Right hindlimb (tissue), 1 donor: ENCODE measurements around the gene CAPN10.

Experiments
- DNase-seq: peaks from one replicate; pipeline ENCODE4 v3.0.0-alpha.2; 2018

The CAPN10 gene

GRCh38 chr2:240642061-240642805 lies 55.7 kb downstream of the CAPN10 start:
- DNase-seq: no peak

GRCh38 chr2:240642806-240643092 lies 56.2 kb downstream of the CAPN10 start:
- DNase-seq: no peak

- no peak for DNase-seq
Observed at GRCh38 chr2:240643093-240643810, 56.7 kb downstream of the CAPN10 start.

GRCh38 chr2:240643811-240644150 lies 57.2 kb downstream of the CAPN10 start:
- no peak for DNase-seq

- no peak for DNase-seq
Observed at GRCh38 chr2:240644171-240644651, 57.7 kb downstream of the CAPN10 start.

- DNase-seq: no peak
Observed at GRCh38 chr2:240644859-240645301, 58.3 kb downstream of the CAPN10 start.

- no peak for DNase-seq
Observed at GRCh38 chr2:240645346-240645745, 58.8 kb downstream of the CAPN10 start.

GRCh38 chr2:240645801-240646175 lies 59.3 kb downstream of the CAPN10 start:
- DNase-seq: no peak

- no peak for DNase-seq
Observed at GRCh38 chr2:240646176-240646899, 59.8 kb downstream of the CAPN10 start.

GRCh38 chr2:240646900-240647502 lies 60.5 kb downstream of the CAPN10 start:
- DNase-seq: no peak

GRCh38 chr2:240647503-240648154 lies 61.1 kb downstream of the CAPN10 start:
- DNase-seq: no peak

- no peak for DNase-seq
Observed at GRCh38 chr2:240648155-240648649, 61.7 kb downstream of the CAPN10 start.
